GM12873 (cell line): Measurements from ENCODE around the gene UBE3B.

ENCODE experiments used
- CTCF ChIP-seq: IDR thresholded peaks from 2 replicates; pipeline ENCODE4 v1.5.1; 2012; ENCODE audit warnings: low read depth, mild to moderate bottlenecking, moderate library complexity, low read length, control low read depth; ENCODE audit not compliant: insufficient read depth; ENCODE audit errors: missing control alignments

The UBE3B gene

GRCh38 chr12:109541413-109541726 is 63.9 kb downstream of the UBE3B start:
- no peak for TF ChIP-seq CTCF

GRCh38 chr12:109542014-109542413 is 64.6 kb downstream of the UBE3B start:
- no peak for TF ChIP-seq CTCF

GRCh38 chr12:109542876-109543275 is 65.4 kb downstream of the UBE3B start:
- no peak for TF ChIP-seq CTCF

DNA sequence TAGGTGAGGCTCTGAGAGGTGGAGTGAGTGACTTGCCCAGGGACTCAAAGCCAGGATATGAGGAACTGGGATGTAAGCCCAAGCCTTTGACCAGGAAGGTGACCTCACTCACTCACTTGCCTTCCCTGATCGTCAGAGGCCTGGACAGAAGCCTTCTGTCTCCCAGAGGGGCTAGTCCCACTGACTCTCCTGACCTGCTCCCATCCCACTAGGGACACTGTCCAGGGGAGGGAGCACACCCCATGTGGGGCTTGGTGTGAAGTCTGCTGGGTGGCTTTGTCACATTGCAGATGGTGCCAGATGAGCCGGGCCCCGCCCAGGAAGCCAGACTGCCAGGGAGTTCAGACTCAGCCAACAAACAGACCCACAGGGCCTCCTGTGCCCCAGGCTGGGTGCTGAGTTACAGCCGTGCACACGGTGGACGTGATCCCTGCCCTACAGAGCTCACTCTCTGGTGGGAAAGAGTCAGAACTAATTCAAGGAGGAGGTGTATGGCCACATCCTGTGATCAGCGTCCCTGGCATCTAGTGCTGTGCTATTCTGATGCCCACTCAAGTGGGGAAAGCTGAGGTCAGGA is 67.6 kb downstream of the UBE3B start:
- no peak for TF ChIP-seq CTCF

DNA sequence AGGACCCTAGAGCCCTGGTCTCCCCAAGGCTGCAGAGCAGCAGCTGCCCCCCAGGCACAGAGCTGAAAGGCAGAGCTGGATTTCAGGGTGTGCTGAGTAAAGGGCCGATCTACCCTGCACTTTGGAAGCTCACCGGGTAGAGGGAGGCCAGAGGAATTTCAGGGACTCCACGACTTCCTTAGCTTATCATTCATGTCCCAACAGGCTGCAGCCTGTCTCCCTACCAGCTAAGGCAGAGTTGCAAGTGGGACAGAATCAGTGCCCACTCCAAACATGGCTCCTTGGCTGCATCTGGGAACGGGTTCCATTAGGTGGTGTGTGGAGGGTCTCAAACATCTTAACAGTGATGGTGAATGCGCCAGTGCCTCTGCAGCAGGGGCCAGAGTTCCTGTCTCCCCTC is 68.4 kb downstream of the UBE3B start:
- TF ChIP-seq CTCF: no peak

- no peak for TF ChIP-seq CTCF
Measured at GRCh38 chr12:109547286-109547685, 69.9 kb downstream of the UBE3B start.

- TF ChIP-seq CTCF: no peak
Measured at GRCh38 chr12:109548258-109548657, 70.8 kb downstream of the UBE3B start.
